Measurements from ENCODE around the gene C3orf18. TPM values are rescaled to one million over a fixed set of nuclear protein-coding genes. Genes with fewer than 3 reads are reported as not detected.

C3orf18 gene
- total RNA-seq, 1 experiment from 2014 or later: 5.0 TPM

DNA sequence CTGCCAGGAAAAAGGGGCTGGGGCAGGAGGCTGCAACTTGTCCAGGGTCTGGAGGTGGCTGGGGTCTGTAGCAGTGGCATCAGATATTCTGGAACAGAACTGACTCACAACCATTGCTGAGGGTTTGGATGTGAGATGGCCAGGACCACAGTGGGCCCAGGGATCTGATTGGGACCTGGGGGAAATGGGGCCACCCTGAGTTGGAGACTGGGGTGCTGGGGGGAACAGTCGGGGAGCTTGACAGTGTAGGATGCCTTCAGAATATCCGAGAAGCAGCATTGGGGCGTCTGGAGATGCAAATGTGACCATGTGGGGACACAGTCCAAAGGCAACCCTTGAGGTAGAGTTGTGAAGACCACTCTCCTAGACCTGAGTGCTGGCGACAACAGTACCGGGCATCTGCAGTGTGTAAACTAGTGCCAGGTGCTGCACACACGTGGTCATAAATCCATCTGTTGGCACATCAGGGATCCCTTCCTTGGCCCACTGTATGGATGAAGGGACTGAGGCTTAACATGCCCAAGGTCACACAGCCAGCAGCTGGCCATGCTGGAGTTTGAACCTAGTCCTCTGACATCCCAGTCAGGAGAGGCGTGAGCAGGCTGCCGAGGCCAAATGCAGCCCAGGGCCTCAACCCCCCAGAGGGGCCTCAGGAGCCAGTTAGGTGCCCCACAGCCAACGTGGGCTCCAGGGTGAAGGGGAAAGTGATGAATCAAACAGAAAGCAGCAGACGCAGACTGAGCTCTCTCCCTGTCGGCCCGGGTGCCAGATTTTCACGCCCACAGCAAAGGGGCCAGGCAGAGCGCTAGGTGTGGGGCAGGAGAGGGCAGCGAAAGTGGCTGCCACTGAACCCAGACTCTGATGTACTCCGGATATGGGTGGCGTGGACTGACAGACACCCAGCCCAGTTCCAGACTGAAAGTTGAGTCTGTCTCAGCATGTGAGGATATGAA lies 20.5 kb upstream of the C3orf18 start:
- CTCF ChIA-PET: interaction anchor here (0.5 kb wide), 1 partner anchor 328 kb away, joined by 4 read pairs; no protein-coding TSS in a partner anchor
- ATAC-seq (no peak), DNase-seq (ENCODE audit: low read depth, low spot score) (no peak)
- POLR2A ChIA-PET: interaction anchor here (0.6 kb wide), 1 partner anchor 994 kb away, joined by 5 read pairs; no protein-coding TSS in a partner anchor
- BruUV-seq (replicated peaks): no TSS peak
- in situ Hi-C loops (cut with HindIII; ENCODE audit: low pct_unique_long_range_greater_than_20kb, low sequenced_read_pairs): no loop called here
- intact Hi-C loops (cut with micrococcal nuclease; ENCODE audit: unreplicated experiment): no loop called here
- Histone ChIP-seq H3K9me3 (ENCODE audit: control insufficient read depth, insufficient read depth, low read depth, low read length) (no peaks in the 10 kb centered on the region), H3K36me3 (ENCODE audit: control insufficient read depth, insufficient read depth, low read length) (no peaks in the 10 kb centered on the region), H3K27me3 (ENCODE audit: control insufficient read depth, insufficient read depth, low read length) (no peaks in the 10 kb centered on the region), H3K27ac (ENCODE audit: low read length) (no peak overlapping the region), H3K4me3 (ENCODE audit: low read depth in 2 of 2, low read length in 2 of 2) (no peak overlapping the region), H3K4me1 (ENCODE audit: control insufficient read depth, insufficient read depth, low read length) (no peaks in the 10 kb centered on the region)
- TF ChIP-seq POLR2AphosphoS5 (IDR thresholded peaks at IDR 0.05; ENCODE audit: low read depth, low read length) (no peak), SIN3A (IDR thresholded peaks at IDR 0.05; ENCODE audit: borderline replicate concordance, insufficient read depth, low read depth, low read length) (no peak), TCF7L2 (IDR thresholded peaks at IDR 0.05; ENCODE audit: low read depth, low read length) (no peak)
- TF ChIP-seq, protein P1, sequence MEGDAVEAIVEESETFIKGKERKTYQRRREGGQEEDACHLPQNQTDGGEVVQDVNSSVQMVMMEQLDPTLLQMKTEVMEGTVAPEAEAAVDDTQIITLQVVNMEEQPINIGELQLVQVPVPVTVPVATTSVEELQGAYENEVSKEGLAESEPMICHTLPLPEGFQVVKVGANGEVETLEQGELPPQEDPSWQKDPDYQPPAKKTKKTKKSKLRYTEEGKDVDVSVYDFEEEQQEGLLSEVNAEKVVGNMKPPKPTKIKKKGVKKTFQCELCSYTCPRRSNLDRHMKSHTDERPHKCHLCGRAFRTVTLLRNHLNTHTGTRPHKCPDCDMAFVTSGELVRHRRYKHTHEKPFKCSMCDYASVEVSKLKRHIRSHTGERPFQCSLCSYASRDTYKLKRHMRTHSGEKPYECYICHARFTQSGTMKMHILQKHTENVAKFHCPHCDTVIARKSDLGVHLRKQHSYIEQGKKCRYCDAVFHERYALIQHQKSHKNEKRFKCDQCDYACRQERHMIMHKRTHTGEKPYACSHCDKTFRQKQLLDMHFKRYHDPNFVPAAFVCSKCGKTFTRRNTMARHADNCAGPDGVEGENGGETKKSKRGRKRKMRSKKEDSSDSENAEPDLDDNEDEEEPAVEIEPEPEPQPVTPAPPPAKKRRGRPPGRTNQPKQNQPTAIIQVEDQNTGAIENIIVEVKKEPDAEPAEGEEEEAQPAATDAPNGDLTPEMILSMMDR (IDR thresholded peaks at IDR 0.05): no peak
- TF ChIP-seq, protein P2, sequence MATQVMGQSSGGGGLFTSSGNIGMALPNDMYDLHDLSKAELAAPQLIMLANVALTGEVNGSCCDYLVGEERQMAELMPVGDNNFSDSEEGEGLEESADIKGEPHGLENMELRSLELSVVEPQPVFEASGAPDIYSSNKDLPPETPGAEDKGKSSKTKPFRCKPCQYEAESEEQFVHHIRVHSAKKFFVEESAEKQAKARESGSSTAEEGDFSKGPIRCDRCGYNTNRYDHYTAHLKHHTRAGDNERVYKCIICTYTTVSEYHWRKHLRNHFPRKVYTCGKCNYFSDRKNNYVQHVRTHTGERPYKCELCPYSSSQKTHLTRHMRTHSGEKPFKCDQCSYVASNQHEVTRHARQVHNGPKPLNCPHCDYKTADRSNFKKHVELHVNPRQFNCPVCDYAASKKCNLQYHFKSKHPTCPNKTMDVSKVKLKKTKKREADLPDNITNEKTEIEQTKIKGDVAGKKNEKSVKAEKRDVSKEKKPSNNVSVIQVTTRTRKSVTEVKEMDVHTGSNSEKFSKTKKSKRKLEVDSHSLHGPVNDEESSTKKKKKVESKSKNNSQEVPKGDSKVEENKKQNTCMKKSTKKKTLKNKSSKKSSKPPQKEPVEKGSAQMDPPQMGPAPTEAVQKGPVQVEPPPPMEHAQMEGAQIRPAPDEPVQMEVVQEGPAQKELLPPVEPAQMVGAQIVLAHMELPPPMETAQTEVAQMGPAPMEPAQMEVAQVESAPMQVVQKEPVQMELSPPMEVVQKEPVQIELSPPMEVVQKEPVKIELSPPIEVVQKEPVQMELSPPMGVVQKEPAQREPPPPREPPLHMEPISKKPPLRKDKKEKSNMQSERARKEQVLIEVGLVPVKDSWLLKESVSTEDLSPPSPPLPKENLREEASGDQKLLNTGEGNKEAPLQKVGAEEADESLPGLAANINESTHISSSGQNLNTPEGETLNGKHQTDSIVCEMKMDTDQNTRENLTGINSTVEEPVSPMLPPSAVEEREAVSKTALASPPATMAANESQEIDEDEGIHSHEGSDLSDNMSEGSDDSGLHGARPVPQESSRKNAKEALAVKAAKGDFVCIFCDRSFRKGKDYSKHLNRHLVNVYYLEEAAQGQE (IDR thresholded peaks at IDR 0.05; ENCODE audit: insufficient read depth in 1 of 2, low read depth in 2 of 2, low read length in 1 of 2): no peak

DNA sequence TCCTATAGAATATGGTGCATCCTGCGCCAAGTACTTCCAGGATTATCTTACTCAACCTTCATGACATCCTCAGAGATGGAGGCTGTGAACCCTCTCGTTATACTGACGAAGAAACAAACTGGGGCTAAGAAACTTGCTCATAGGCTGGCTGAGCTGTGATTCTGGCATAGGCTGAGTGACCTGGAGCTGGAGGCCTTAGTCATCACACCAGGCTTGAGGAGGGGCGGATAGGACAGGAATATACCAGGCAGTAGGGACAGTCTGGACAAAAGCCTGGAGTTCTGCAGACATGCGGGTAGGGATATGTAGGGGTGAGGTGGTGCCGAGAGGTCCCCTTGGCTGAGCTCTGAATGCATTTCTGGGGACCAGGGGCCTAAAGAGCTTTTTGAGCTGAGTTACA lies 19.8 kb upstream of the C3orf18 start:
- CTCF ChIA-PET: interaction anchor here (0.5 kb wide), 1 partner anchor 327 kb away, joined by 4 read pairs; no protein-coding TSS in a partner anchor
- intact Hi-C loops (cut with micrococcal nuclease; ENCODE audit: unreplicated experiment): no loop called here
- no peaks in the 10 kb centered on the region for H3K9me3 ChIP-seq (ENCODE audit: control insufficient read depth, insufficient read depth, low read depth, low read length)
- H3K27ac ChIP-seq (ENCODE audit: low read length): no peak overlapping the region
- no TSS peak for BruUV-seq (replicated peaks)
- H3K36me3 ChIP-seq (ENCODE audit: control insufficient read depth, insufficient read depth, low read length): no peaks in the 10 kb centered on the region
- in situ Hi-C loops (cut with HindIII; ENCODE audit: low pct_unique_long_range_greater_than_20kb, low sequenced_read_pairs): no loop called here
- ATAC-seq (no peak), DNase-seq (ENCODE audit: low read depth, low spot score) (no peak)
- POLR2A ChIA-PET: interaction anchor here (0.6 kb wide), 1 partner anchor 995 kb away, joined by 5 read pairs; no protein-coding TSS in a partner anchor
- TF ChIP-seq, protein P2 (IDR thresholded peaks at IDR 0.05; ENCODE audit: insufficient read depth in 1 of 2, low read depth in 2 of 2, low read length in 1 of 2): no peak
- H3K4me1 ChIP-seq (ENCODE audit: control insufficient read depth, insufficient read depth, low read length): no peaks in the 10 kb centered on the region
- H3K27me3 ChIP-seq (ENCODE audit: control insufficient read depth, insufficient read depth, low read length): no peaks in the 10 kb centered on the region
- H3K4me3 ChIP-seq (ENCODE audit: low read depth in 2 of 2, low read length in 2 of 2): no peak overlapping the region

Measured in Panc1 (cell line).